C4-2B (cell line): Measurements from ENCODE around the gene TOP3B.

Experiments
- ZFX ChIP-seq: fragments of 450-650 bp; IDR thresholded peaks from 2 replicates; pipeline ENCODE4 v1.6.1; 2017
- TF ChIP-seq, protein P1 (sequence below): fragments of 450-650 bp; conservative IDR thresholded peaks from 2 replicates; pipeline ENCODE4 v1.5.1; 2017; ENCODE audit warnings: mild to moderate bottlenecking

DNA sequence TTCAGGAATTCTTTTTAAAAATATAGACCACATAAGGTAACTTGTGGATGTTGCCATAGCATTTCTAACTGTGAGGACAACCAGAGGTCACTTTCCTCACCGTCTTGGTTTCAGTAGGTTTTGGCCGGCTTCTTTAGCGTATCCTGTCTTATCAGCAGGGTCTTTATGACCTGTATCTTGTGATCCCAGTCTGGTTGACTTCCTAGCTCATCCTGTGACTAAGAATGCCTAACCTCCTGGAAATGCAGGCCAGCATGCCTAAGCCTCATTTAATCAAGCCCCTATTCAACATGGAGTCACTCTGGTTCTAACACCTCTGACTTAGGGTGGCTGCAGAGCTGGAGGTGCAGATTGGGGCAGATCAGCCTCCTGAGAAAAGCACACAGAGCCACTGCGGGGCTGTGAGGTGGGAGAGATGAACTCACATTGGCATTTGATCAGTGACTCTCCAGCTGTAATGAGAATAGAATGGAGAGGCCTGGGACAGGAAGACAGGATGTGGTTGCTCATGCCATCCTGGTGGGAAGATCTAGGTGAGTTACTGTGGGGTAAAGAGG lies 41.1 kb upstream of the TOP3B start:
- TF ChIP-seq, protein P1, sequence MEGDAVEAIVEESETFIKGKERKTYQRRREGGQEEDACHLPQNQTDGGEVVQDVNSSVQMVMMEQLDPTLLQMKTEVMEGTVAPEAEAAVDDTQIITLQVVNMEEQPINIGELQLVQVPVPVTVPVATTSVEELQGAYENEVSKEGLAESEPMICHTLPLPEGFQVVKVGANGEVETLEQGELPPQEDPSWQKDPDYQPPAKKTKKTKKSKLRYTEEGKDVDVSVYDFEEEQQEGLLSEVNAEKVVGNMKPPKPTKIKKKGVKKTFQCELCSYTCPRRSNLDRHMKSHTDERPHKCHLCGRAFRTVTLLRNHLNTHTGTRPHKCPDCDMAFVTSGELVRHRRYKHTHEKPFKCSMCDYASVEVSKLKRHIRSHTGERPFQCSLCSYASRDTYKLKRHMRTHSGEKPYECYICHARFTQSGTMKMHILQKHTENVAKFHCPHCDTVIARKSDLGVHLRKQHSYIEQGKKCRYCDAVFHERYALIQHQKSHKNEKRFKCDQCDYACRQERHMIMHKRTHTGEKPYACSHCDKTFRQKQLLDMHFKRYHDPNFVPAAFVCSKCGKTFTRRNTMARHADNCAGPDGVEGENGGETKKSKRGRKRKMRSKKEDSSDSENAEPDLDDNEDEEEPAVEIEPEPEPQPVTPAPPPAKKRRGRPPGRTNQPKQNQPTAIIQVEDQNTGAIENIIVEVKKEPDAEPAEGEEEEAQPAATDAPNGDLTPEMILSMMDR: no peak
- TF ChIP-seq ZFX: no peak
